Stimulated activated CD4-positive, alpha-beta T cell treated with anti-CD3 and anti-CD28 coated beads, Interleukin-2, amount 100 ng/mL, for 24 hours (primary cell): ENCODE data around the gene CD93.

Experiments used
- DNase-seq, 2 donors: peaks; one replicate each; pipeline ENCODE4 v3.0.0-alpha.2; 2020

Gene CD93

DNA sequence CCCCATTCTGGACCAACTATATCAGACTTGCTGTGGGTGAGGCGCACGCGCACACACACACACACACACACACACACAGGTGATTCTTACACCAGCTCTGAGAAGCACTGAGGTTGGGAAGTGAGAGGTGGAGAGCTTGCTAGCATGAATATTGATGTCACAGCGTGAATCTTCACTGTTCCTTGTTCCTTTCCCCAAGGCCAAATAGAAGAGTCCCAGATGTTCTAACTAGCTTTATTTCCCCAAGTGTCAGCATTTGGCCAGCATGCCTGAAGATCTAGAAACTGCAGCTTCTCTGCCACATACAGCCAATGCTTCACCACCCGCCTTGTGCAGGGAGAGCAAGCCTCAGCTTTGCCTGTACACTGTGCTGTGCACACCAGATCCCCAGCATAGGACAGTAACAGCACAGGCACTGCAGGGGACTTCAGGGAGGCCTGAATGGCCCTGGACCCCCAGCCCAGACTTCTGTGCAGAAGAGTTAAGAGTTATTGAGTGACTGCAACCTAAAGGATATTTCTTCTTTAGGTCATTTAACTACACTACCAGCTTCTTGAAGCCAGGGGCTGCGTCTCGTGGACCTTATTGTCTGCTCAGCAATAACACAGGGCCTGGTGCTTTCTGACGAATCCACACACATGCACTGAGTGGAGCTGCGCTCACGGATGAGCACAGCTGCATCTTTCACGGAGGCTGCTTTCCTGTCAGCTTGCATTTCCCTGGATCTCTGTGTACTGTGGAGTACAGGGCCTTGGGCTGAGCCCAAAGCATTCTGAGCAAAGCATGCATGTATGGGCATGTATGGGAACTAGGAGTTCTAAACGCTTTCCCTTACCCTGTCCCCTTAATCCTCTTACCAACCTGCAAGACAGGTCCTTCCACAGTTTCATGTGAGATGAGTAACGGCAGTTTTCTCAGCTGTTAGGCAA lies 13.9 kb upstream of the CD93 start:
- no peak for DNase-seq

DNA sequence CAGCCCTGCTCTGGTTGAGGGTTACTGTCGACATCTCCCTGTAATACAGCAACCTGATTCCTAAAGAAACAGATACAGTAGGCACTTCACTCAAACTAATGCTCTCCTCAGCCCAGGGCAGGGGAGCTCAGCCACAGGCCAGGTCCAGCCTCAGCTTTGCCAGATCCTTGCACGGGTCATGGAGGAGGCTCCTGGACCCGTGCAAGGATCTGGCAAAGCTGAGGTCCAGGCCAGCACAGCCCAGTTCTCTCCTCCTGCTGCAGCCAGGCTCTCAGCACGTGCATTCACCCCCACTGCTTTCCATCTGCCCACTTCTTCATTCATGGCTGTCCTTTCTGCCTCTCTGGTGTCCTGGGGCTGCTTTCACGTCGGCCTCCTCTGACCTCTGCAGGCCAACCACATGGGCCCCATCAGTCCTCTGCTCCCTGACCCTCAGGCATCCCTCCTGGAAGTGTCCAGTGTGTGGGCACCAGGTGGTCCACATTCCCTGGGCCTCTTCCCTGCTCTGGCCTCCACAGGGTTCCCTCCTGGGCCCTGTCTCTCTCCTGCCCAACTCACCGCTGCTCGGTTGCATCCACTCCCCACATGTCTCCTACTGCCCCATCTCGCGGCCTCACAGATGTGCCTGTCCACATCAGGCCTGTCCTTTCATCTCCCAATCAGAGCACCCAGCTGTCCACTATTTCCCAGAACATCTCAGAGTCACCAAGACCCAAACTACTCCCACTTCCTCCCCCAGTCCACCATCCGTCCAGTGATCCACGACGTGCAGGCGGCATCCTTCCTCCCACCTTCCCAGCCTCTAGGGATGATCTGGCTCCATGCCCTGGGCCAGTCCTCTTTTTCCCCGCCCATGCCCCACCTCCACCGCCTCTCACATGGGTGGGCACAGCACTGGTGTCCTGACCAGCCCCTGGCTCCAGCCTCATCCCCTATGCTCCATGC lies 11.8 kb upstream of the CD93 start:
- no peak for DNase-seq

DNA sequence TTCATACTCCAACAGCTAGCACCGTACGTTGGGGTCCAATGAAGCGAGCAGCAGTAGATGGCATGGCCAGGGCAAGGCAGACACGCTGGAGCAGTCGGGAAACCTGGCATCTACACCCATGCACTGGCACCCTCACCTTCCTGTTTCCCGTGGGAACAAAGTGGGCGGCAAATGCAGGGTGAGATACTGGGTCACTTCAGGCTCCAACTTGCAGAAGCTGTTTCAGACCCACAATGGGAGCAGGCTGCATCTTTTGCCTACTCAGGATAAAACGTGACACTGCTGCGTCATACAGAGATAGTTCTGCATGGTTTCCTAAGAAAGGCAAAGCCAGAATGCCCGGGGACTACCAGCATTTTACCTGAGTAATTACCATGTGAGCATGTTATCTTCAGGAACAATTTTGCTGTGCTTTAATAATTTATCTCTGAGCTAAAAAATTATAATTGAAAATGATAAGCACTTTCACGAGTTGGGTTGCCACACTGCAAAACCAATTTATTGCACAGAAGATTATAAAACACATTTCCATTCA lies 10.9 kb upstream of the CD93 start:
- no peak for DNase-seq

DNA sequence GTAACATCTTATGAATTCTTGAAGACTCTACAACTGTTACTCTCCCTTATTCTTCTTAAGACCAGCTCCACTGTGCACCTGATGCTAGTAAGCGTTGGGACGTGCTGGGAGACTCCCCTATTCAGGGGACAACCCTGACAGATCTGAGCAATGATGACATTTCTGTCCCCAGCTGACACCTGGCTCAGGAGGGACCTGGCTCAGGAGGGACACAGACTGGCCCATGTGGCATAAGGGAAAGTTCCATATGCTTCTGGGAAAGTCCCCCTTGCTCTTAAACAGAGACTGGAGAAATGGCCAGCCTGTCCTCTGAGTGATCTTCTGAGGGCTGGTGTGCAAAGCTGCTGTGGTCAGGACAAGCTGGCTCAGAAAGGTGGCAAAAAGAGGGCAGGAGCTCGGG lies 10.0 kb upstream of the CD93 start:
- no peak for DNase-seq

DNA sequence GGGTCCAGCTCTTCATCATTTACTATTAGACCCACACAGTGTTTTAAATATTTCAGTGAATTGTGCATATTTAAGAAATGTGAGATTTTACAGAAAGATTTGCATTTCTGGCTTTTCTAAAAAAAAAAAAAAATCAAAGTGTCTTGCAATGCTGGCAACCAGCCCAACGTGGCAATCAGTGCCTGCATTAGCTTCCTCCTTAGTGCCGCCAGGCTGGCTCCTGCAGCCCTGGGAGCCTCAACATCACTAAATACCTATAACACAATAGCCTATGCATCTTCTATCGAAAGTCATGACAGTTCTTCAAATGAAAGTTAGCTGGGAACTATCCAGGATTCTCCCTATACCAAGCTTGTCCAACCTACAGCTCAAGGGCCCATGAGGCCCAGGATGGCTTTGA lies 9.4 kb upstream of the CD93 start:
- no peak for DNase-seq

DNA sequence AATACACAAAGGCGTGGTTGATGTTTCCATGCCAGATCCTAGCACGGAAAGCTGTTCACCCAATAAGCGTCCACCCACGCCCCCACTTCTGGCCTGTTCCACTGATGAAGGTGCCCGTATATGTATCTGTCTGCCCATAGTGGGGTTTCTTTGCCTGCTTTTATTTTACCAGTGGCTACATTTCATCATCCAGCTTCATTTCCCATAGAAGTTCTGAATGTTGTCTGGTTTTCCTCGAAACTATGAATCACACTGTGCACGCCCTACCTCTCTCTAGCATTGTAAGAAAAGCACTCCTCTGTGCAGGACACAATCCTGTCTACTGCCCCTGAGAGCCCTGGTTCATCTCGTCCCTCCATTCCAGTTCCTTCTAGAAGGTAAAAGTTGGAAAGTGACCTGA lies 8.8 kb upstream of the CD93 start:
- DNase-seq: no peak

DNA sequence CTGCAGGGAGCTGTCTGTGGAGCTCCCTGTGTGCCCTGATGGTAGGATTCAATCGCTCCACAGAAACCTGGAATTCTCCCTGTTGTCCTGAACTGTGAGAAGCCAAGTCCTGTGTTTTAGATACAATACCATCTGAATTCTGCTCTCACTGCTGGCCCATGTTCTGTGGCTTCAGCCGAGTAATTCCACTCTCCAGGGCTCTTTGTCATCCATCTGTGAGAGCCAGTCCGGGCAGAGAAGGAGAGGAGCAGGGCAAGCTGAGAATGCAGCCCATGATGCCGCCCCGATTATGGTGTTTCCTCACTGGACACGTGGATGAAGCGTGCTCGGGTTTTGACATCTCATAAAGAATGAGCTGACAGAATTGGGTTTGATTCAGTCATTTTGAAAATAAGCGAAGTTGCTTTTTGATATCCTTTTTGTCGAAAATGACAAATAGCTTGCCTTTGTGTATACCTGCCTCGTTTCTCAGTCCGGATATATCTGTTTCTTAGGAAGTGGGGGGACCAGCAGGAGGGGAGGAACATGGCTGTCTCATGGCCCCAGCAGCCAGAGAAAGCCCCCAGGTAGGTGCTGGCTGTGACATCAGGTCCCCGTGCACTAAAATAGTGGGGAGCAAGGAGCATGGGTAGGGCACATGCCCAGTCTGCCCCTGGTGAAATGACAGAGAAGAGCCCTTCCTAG lies 8.2 kb upstream of the CD93 start:
- DNase-seq: no peak

DNA sequence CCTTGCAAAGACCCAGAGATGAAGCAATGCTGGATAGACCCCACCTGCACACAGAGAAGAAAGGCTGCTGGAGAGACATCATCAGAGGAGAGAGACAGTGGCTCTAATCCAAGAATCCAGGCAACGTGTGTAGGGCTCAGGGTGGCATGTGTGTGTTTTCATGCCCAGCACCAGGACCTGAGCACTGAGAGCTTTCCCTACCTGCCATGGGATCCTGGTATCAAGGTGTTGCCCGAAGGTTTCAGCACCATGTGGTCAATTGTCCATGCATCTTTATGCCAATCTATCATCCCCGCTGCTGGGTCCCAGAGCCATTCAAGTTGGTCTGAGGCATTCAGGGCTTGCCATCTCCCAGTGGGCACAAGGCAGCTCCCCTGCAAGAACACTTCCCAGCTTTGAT lies 7.5 kb upstream of the CD93 start:
- DNase-seq: no peak

DNA sequence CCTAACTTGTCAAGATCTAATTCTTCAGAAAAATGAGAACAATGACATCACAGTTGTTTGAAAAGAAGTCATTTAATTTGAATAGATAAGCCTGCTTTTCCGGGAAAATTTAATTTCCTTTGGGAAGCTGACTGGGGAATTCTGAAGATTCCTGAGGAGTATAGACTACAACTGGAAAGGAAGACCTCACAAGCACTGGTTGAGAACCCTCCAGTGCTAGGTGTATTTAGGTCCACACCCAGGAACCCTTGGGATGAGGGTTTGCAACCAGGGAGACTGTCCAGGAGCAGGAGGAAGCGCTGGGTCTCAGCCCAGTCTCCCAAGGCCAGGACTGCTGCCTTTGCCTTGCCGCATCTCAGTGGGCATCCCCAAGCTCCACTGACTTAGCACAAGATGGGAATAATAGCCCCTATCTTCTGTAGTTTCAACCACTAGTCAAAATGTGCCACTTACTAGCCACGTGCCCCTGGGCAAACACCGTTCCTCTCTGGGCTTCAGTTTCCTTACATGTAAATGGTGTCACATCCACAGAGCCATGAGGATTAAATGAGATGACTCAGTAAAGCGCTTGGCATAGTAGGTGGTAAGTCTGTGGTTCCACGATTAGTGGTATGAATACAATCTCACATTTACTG lies 6.9 kb upstream of the CD93 start:
- no peak for DNase-seq

DNA sequence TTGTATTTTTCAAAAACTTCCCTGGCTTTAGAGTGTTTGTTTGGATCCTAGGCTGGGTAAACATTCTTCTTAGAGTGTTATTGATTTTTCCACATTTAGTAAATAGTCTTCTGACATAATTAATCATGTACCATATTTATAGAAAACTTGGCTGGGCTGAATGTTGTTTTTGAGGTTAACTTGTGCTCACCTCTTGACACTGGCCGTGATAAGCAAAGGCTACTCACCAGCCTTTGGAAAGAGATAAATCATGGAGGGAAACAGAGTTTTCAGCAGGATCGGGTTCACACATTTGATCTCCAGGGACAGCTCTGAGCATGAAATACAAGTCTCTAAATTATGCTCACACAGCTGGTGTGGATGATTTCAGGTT lies 6.2 kb upstream of the CD93 start:
- DNase-seq: no peak

DNA sequence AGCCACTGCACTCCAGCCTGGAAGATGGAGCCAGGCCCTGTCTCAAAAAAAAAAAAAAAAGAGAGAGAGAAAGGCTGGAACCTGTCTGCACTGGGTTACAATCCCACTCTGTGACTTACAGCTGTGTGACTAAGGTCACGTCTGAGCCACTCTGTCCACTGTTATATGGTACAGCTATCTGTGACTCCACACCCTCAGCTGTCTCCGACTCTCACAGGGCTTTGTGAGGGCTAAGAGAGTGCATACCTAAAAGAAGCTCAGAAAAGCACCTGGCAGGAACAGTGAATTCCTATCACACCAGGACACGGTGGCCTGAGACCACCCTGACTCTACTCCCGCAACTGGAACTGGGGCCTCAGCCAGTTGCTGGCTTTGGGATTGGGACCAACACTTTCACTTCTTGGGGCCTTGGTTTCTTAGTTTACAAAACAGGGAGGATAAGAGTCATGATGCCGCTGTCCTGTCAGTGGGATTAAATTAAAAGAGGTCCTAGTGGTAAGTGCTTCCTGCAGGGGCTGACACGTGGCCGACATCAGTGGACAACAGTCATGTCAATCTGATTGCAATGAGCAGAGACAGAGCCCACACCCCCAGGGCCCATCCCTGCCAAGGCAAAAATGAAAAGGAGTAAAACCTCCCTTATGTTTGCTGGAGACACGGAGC lies 5.7 kb upstream of the CD93 start:
- DNase-seq: no peak

DNA sequence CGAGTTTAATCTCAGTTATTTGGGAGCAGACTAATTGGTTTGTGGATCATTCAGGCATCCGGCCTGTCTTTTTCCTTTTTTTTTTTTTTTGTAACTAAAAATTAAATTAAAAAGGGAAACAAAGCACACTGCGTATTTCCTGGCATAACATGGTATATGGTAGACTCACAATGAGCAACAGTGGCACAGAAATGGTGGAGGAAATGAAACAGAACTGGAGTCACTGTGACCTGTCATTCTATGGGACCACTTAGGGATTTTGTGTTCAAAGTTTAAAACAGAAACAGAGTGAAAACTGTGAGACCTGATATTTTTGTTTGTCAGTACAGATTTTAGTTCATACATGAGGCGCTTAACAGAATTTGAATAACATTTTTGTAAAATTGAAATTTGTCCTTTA lies 4.8 kb upstream of the CD93 start:
- no peak for DNase-seq

DNA sequence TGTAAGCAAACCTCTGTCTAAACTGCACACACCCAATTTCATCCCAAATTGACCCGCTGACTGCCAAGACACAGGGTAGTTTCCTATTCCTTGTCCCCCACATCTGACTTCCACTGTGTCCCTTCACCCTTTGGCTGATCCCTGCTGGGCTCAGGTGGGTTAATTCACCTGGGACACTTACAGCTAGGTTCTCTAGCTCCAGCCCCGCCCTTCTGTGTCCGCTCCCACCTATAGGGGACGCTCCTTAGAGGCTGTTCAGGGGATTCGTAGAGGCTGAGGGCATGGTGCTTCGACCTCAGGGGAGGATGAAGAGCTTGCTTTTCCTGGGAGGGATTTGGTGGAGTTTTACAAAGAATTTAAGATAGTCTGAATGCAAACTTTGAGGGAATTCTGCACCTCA lies 4.0 kb upstream of the CD93 start:
- no peak for DNase-seq

DNA sequence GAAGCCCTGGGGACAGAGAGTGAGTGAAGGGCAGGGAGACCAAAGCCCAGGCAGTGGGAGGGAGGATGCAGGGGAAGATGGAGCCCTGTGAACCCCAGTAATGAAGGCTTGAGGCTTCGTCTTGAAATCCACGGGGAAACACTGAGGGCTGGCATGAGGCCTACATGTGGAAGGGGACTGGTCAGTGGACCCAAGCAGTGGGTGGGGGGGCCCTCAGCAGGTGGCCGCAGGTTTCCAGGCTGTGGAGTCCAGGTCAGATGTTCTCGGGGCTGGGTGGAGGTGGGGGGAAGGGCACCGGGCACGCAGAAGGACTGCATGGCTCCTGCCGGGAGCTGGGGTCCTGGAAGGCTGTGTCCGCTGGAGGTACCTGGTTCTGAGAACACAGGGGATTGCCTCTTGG lies 2.7 kb upstream of the CD93 start:
- DNase-seq: no peak

DNA sequence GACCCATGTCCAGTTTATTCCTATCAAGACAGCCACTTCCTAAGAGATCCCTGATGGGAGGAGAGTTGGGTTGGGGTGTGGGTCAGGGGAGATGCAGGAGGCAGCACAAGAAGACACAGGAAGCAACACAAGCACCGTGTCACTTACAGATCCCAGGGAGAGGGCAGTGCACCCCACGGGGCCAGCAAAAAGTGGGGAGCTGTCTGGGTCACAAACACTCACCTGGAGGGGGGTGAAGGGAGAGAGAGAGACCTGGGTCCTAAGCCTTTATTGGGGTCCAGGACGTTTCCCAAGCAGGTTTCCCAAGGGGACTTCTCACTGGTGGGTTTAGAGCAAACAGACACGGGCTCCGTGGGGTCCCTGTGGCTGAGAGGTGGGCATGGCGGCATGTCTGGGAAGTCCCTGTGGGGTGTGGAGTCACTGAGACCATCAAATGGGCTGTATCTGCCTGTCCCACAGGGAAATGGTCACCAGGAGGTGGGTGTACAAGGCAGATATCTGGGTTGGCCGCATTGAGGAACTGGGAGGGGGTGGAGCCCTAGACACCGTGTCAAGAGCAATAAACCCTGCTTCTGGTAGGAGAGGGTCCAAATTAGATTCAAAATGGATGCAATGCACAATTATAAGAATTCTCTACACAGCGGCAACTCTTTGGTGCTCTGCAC lies 1.6 kb upstream of the CD93 start:
- DNase-seq: no peak

DNA sequence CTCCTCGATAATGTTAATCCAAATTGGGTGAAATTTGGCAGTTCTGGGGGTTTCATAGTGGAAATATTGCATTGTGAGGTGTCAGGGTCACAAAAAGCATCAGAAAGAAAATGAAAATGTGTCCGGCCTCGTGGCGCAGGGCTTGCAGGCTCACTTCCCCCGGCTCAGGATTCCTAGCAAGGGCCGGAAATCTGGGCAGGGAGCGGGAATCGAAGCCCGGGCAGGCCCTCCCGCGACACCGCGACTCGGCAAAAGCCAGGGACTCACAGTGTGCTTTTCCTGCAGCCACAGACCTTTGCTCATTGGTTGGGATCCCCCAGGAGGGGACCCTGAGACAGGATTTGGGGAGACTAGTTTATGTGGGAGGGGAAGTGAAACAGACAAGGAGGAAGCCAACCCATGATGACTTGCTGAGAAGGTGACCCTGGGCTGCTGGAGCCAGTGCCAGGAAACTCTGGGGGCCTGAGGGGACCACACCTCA lies 847 bp upstream of the CD93 start:
- DNase-seq: no peak

DNA sequence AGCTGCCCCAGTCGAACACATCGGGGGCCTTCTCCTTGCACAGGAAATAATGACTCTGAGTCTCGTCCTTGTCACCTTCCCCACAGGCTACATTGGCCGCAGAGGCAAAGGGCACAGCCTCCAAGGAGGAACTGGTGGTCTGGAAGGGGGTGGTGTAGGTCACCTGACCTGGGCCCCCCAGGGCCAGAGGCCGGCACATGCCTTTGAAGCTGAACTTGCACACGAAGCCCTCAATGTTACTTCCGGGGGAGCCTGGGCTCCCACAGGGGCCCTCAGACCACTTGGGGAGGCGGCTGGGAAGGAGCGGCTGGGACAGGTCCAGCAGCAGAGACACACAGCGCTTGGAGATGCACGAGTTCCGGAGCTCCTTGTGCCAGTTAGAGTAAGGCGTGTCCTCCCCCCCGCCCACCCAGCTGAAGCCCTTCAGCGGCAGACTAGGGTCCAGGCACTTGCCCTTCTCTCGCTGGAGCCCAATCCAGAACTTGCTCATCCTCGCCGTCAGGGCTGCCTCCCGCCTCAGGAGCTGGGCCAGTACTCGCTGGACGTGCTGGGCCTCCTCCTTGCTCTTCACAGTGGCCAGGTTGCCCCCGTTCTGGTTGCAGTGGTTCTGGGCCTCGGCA lies 578 bp downstream of the CD93 start:
- DNase-seq: no peak

DNA sequence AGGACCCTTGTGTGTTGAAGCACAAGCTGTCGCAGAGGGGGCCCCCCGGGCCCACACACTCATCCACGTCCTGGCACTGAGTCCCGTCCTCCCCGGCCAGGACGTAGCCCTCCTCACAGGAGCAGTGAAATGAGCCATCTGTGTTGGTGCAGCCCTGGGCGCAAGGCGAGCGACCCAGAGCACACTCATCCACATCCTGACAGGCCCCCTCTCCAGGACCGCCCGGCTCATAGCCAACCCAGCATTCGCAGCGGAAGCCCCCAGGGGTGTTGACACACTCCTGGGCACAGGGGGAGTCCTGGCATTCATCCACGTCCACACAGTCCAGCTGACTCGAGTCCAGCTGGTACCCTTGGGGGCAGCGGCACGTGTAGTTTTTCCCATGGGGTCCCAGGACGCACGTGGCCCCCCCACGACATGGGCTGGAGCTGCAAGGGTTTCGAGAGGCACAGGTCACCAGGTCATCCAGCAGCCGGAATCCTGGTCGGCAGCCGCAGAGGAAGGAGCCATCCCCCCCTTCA lies 1.2 kb downstream of the CD93 start:
- no peak for DNase-seq

DNA sequence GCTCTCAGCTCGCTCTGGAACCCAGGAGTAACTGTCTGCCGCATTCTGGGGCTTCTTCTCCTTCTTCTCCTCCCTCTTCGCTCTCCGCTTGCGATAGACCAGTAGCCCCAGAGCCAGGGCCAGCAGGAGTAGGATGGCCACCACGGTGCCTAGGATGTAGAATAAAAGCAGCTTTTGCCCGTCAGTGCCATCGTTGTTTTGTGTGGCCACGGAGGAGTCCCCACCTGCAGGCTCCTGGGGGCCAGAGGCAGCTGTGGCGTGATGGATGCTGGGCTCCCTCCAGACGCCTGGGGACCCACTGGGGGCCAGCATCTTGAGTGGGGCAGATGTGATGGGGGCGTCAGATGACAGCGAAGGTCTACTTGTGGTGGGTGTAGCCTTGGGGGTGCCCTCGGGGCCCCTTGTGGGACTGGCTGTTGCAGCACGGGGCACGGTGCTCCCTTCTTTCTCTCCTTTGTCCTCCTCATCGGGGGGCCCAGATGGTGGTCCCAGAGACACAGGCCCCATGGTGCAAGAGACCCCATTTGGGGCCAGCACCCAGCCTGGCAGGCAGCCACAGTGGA lies 1.8 kb downstream of the CD93 start:
- DNase-seq: no peak

DNA sequence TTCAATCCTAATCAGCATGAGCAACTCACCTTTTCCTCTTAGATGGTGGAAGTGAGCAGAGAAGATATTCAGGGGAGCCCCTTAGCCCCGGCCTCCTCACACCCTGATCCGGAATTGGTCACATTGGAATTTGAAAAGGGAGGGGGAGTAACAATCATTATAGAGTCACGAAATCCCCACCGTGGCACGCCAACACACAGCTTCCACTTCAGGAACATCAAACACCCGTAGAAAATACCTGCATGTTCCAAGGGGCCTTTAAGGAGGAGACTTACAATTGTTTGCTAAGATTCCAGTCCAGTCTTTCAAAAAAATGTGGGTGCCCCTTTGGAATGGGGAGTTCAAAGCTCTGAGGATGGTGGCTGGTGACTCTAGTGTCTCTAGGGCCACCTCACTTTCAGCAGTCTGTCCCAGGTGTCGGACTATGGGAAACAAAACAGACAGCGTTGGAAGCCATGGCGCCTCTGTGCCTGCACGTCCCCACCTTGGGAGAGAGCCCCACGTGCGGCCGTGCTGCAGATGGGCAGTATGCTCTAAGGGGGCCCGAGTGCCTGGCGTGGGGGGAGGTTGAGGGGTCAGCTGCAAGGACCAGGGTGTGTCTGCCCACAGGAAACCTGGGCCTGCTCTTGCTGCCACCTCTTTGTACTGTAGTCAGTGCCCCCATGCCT lies 2.4 kb downstream of the CD93 start:
- DNase-seq: no peak
